DOHH2 (cell line): ENCODE data around the gene MPRIP.

Experiments used
- H3F3A ChIP-seq: fragments of 200-600 bp; sonication (generic), shearing (Covaris generic); 2 replicates; pipeline ENCODE4 v1.6.0; 2016; ENCODE audit warnings: antibody characterized with exemption, mild to moderate bottlenecking; ENCODE audit not compliant: control insufficient read depth, insufficient read depth
- H3K27ac ChIP-seq: fragments of 200-600 bp; sonication (generic); 2 replicates; pipeline ENCODE4 v1.5.1; 2014; ENCODE audit warnings: low read depth, mild to moderate bottlenecking, low read length, moderate library complexity
- H3K27me3 ChIP-seq: fragments of 200-600 bp; sonication (generic); 2 replicates; pipeline ENCODE4 v1.6.1; 2014; ENCODE audit warnings: mild to moderate bottlenecking, low read length, mixed read lengths; ENCODE audit not compliant: control insufficient read depth
- H3K36me3 ChIP-seq: fragments of 200-600 bp; sonication (generic); 2 replicates; pipeline ENCODE4 v1.6.1; 2014; ENCODE audit warnings: mild to moderate bottlenecking, low read length, moderate library complexity, mixed read lengths; ENCODE audit not compliant: control insufficient read depth
- H3K4me1 ChIP-seq: fragments of 200-600 bp; sonication (generic); 2 replicates; pipeline ENCODE4 v1.6.1; 2014; ENCODE audit warnings: mild to moderate bottlenecking, low read length, mixed read lengths; ENCODE audit not compliant: control insufficient read depth
- H3K4me2 ChIP-seq: fragments of 200-600 bp; sonication (generic); 2 replicates; pipeline ENCODE4 v1.6.0; 2014; ENCODE audit warnings: mild to moderate bottlenecking, low read length, moderate library complexity
- H3K4me3 ChIP-seq: fragments of 200-600 bp; sonication (generic); 2 replicates; pipeline ENCODE4 v1.5.1; 2014; ENCODE audit warnings: mild to moderate bottlenecking, low read length, mixed read lengths
- H3K79me2 ChIP-seq: fragments of 200-600 bp; sonication (generic); 2 replicates; pipeline ENCODE4 v1.6.1; 2014; ENCODE audit warnings: mild to moderate bottlenecking, low read length, mixed read lengths; ENCODE audit not compliant: control insufficient read depth
- H3K9me2 ChIP-seq: fragments of 200-600 bp; sonication (generic); replicated peaks from 2 replicates; pipeline ENCODE4 v1.6.1; 2014; ENCODE audit warnings: mild to moderate bottlenecking, low read length, mixed read lengths; ENCODE audit not compliant: control insufficient read depth
- H3K9me3 ChIP-seq: fragments of 200-600 bp; sonication (generic); 2 replicates; pipeline ENCODE4 v1.6.1; 2014; ENCODE audit warnings: antibody characterized with exemption, low read length, mixed read lengths; ENCODE audit not compliant: control insufficient read depth, insufficient read depth
- H4K20me1 ChIP-seq: fragments of 200-600 bp; sonication (generic); 2 replicates; pipeline ENCODE4 v1.6.0; 2014; ENCODE audit warnings: low read depth, mild to moderate bottlenecking, antibody characterized with exemption, low read length, moderate library complexity; ENCODE audit not compliant: control insufficient read depth, insufficient read depth
- EZH2phosphoT487 ChIP-seq: fragments of 200-600 bp; sonication (generic); IDR thresholded peaks from 2 replicates; pipeline ENCODE4 v1.6.1; 2017; ENCODE audit warnings: borderline replicate concordance, mild to moderate bottlenecking, antibody characterized with exemption, low read length, moderate library complexity, mixed read lengths
- TF ChIP-seq, protein P1 (sequence below): fragments of 200-600 bp; sonication (generic); IDR thresholded peaks from one replicate; pipeline ENCODE4 v1.5.1; 2014; ENCODE audit warnings: antibody characterized with exemption, mild to moderate bottlenecking, low read depth, low read length; ENCODE audit not compliant: poor library complexity, severe bottlenecking

The MPRIP gene

DNA sequence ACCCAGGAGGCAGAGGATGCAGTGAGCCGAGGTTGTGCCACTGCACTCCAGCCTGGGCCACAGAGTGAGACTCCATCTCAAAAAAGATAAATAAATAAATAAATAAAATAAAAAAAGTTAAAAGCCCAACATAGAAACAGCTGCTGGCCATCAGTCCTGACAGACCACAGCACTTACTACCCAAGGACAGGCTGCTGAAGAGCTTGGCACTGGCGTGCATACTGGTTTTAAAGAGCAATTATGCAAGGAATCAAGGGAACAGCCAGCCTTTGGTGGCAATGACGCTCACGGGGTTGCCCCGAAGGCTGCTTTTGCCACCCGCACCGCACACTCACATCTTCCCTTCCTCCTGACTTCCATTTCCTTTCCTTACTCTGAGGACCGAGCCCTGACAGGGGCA is 159.7 kb downstream of the MPRIP start:
- Histone ChIP-seq H4K20me1 (peaks cover 11% of the 10 kb centered on the region; the same call in 1 of the 2 replicates), H3K27ac (no peak overlapping the region), H3K4me1 (peaks cover 24% of the 10 kb centered on the region), H3K4me3 (no peak overlapping the region), H3K9me2 (no peaks in the 10 kb centered on the region), H3F3A (peaks cover 2% of the 10 kb centered on the region; the same call in 1 of the 2 replicates), H3K79me2 (peaks cover 44% of the 10 kb centered on the region), H3K9me3 (no peaks in the 10 kb centered on the region), H3K27me3 (no peaks in the 10 kb centered on the region), H3K4me2 (no peak overlapping the region), H3K36me3 (peaks cover 33% of the 10 kb centered on the region)
- TF ChIP-seq EZH2phosphoT487, result no peak
- TF ChIP-seq, protein P1, sequence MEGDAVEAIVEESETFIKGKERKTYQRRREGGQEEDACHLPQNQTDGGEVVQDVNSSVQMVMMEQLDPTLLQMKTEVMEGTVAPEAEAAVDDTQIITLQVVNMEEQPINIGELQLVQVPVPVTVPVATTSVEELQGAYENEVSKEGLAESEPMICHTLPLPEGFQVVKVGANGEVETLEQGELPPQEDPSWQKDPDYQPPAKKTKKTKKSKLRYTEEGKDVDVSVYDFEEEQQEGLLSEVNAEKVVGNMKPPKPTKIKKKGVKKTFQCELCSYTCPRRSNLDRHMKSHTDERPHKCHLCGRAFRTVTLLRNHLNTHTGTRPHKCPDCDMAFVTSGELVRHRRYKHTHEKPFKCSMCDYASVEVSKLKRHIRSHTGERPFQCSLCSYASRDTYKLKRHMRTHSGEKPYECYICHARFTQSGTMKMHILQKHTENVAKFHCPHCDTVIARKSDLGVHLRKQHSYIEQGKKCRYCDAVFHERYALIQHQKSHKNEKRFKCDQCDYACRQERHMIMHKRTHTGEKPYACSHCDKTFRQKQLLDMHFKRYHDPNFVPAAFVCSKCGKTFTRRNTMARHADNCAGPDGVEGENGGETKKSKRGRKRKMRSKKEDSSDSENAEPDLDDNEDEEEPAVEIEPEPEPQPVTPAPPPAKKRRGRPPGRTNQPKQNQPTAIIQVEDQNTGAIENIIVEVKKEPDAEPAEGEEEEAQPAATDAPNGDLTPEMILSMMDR, result no peak

DNA sequence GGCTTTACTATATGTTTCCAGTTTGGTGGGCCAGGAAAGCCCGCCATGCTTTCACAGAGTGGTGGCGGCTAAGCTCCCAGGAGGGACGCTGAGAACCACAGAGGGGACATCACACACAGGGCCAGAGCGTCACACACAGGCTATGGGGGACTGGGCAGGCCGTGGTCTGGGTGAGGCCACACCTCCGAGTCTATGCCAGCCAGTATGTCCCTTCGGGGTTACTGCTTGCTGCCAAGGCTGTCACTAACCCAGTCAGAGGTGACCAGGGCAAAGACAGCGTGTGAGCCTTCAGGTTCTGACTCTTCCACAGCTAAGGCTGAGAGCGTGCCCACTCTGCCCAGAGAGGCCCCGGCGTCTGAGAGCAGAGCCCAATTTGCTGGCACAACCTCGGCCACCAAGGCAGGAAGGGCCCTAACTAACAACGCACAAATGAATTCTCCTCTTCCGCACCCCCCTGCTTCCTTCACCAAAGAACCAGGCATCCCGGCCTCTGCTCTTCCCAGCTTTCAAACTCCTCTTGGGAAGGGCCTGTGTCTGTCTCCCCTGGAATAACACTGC is 161.0 kb downstream of the MPRIP start:
- no peak overlapping the region for H3K4me3 ChIP-seq
- peaks cover 8% of the 10 kb centered on the region for H3F3A ChIP-seq
- H3K27ac ChIP-seq, result no peak overlapping the region
- H3K4me2 ChIP-seq, result no peak overlapping the region
- peaks cover 44% of the 10 kb centered on the region for H3K79me2 ChIP-seq
- TF ChIP-seq EZH2phosphoT487, result no peak
- TF ChIP-seq, protein P1, result no peak
- H3K9me2 ChIP-seq, result no peaks in the 10 kb centered on the region
- H3K36me3 ChIP-seq, result peaks cover 33% of the 10 kb centered on the region
- peaks cover 24% of the 10 kb centered on the region for H3K4me1 ChIP-seq
- H3K27me3 ChIP-seq, result no peaks in the 10 kb centered on the region
- H3K9me3 ChIP-seq, result no peaks in the 10 kb centered on the region
- peaks cover 7% of the 10 kb centered on the region; the same call in 1 of the 2 replicates for H4K20me1 ChIP-seq

DNA sequence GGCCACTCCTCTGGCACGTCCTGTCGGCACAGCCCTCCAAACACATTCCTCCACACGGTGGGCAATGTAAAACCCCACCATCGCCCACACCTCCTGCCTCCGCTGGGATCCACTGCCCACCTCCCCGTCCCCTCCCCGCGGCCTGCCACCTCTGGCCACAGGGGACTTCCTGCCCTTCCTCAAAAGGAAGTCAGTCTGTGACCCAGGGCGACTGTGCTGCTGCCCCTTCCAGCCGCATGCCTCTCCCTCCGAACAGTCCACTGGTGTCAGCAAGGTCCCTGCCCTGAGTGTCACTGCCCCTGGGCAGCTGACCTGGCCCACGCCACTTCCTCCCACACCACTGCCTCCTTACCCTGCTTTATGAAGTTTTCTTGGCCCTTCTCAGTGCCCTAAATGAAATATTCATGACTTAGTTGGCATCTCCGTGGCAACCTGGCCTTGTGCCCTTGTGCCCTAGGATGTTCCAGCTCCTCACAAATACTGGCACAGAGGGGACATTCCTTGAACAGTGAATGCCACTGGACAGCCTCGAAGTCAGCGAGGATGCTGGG is 161.9 kb downstream of the MPRIP start:
- Histone ChIP-seq H3K4me2 (peak overlapping the region; percentile 84), H3K27me3 (no peaks in the 10 kb centered on the region), H3K4me1 (peaks cover 24% of the 10 kb centered on the region), H3K36me3 (peaks cover 33% of the 10 kb centered on the region), H3K4me3 (peak overlapping the region; percentile 79), H3K9me2 (no peaks in the 10 kb centered on the region), H3K79me2 (peaks cover 44% of the 10 kb centered on the region), H3F3A (peaks cover 10% of the 10 kb centered on the region), H4K20me1 (peaks cover 7% of the 10 kb centered on the region; the same call in 1 of the 2 replicates), H3K27ac (no peak overlapping the region), H3K9me3 (no peaks in the 10 kb centered on the region)
- TF ChIP-seq, protein P1, result no peak
- no peak for TF ChIP-seq EZH2phosphoT487
